ENCODE data around the gene TMSB15B.

GRCh38 chrX:103913356-103914020 is 48.9 kb upstream of the TMSB15B start:
- TF ChIP-seq POLR2A (IDR thresholded peaks at IDR 0.05; ENCODE audit: low read depth, low read length) (no peak), TAF1 (IDR thresholded peaks at IDR 0.05; ENCODE audit: borderline replicate concordance, low read depth, low read length) (no peak)

All from GM12892 (cell line).